Measurements from ENCODE around the gene POGLUT2.

The POGLUT2 gene
- 1.3 to 13.3 (median 5.1) reads per million in 9 experiments for total RNA-seq

GRCh38 chr13:102798581-102799425 is at the start of gene POGLUT2, which contains the start of gene BIVM:
TSS of gene POGLUT2 (minus strand) at chr13:102798976. CDS start at chr13:102798670, 306 bp downstream.
TSS of gene BIVM (plus strand) at chr13:102799119. CDS start at chr13:102807268, 8,149 bp downstream.
- DNase-seq, result peak; percentile 66 to 71 (median 68)
- H3K4me3 Mint-ChIP-seq, result peak within 1 kb of the TSS; percentile 93 to 96
- no peaks in the 10 kb centered on the region for H3K9me3 Mint-ChIP-seq
- H3K4me1 Mint-ChIP-seq (ENCODE audit: low read depth in 2 of 2), result peaks cover 13 to 24% of the 10 kb centered on the region in 2 donors
- H3K36me3 Mint-ChIP-seq (ENCODE audit: insufficient read depth), result peaks cover 8% of the 10 kb centered on the region
- peak within 1 kb of the TSS; percentile 87 to 91 for H3K27ac Mint-ChIP-seq
- peak; percentile 79 for ATAC-seq (replicated peaks)
- H3K27me3 Mint-ChIP-seq, result no peaks in the 10 kb centered on the region

- H3K4me3 Mint-ChIP-seq, result peak overlapping the region; percentile 90 to 97
- H3K27me3 Mint-ChIP-seq, result no peaks in the 10 kb centered on the region
- peak overlapping the region; percentile 94 to 98 for H3K27ac Mint-ChIP-seq
- peaks cover 27 to 42% of the 10 kb centered on the region in 2 donors for H3K4me1 Mint-ChIP-seq (ENCODE audit: low read depth in 2 of 2)
- H3K36me3 Mint-ChIP-seq (ENCODE audit: insufficient read depth), result peaks cover 43% of the 10 kb centered on the region
- no peaks in the 10 kb centered on the region for H3K9me3 Mint-ChIP-seq
- ATAC-seq (replicated peaks) (no peak), DNase-seq (no peak)
Measured at GRCh38 chr13:102847272-102848234, 48.8 kb upstream of the POGLUT2 start.

- ATAC-seq (replicated peaks), result peak; percentile 44
- no peaks in the 10 kb centered on the region for H3K9me3 Mint-ChIP-seq
- H3K4me1 Mint-ChIP-seq (ENCODE audit: low read depth in 2 of 2), result peaks cover 26 to 40% of the 10 kb centered on the region in 2 donors
- peak overlapping the region; percentile 90 to 97 for H3K4me3 Mint-ChIP-seq
- H3K27ac Mint-ChIP-seq, result peak overlapping the region; percentile 94 to 98
- DNase-seq, result peak; percentile 29 to 38 (median 35)
- no peaks in the 10 kb centered on the region for H3K27me3 Mint-ChIP-seq
- H3K36me3 Mint-ChIP-seq (ENCODE audit: insufficient read depth), result peaks cover 36% of the 10 kb centered on the region
Measured at GRCh38 chr13:102846261-102847015, 47.7 kb upstream of the POGLUT2 start.

- DNase-seq, result peak; percentile 97 to 98 (median 97)
- Mint-ChIP-seq H3K36me3 (ENCODE audit: insufficient read depth) (peaks cover 35% of the 10 kb centered on the region), H3K4me1 (ENCODE audit: low read depth in 2 of 2) (peaks cover 26 to 40% of the 10 kb centered on the region in 2 donors), H3K4me3 (peak within 1 kb of the TSS; percentile 90 to 97), H3K9me3 (no peaks in the 10 kb centered on the region), H3K27me3 (no peaks in the 10 kb centered on the region), H3K27ac (peak within 1 kb of the TSS; percentile 94 to 98)
- peak; percentile 78 for ATAC-seq (replicated peaks)
Measured at GRCh38 chr13:102845630-102846260, 47.0 kb upstream of the POGLUT2 start, which contains the start of gene ERCC5. TSS of gene ERCC5 (plus strand) at chr13:102846032. CDS start at chr13:102846267, 235 bp downstream.

DNA sequence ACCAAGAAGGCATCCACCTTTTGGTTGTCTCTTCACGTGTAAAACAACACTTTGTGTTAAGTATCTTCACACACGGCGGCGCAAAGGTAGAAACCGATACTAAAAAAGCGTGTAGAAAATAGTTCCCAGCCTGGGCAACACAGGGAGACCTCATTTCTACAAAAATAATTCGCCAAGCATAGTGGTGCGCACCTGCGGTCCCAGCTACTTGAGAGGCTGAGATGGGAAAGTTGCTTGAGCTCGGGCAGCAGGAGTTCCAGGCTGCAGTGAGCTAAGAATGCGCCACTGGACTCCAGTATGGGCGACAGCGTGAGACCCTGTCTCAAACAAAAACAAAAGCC is 46.5 kb upstream of the POGLUT2 start:
- ATAC-seq (replicated peaks), result peak; percentile 42
- Mint-ChIP-seq H3K9me3 (no peaks in the 10 kb centered on the region), H3K27me3 (no peaks in the 10 kb centered on the region), H3K27ac (peak overlapping the region; percentile 94 to 98), H3K4me1 (ENCODE audit: low read depth in 2 of 2) (peaks cover 22 to 35% of the 10 kb centered on the region in 2 donors), H3K36me3 (ENCODE audit: insufficient read depth) (peaks cover 35% of the 10 kb centered on the region), H3K4me3 (peak overlapping the region; percentile 90 to 97)
- no peak for DNase-seq

DNA sequence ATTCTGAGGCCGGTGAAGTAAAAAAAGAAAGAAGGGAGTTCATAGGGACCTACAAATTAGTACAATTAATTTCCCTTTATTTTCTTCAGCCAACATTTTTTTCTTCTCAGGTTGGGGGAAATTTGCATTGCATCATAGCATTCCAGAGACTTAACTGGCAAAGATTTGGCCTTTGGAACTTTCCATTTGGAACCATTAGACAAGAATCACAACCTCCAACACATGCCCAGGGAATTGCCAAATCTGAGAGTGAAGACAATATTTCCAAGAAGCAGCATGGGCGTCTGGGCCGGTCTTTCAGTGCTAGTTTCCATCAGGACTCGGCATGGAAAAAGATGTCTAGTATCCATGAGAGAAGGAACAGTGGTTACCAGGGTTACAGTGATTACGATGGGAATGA is 40.7 kb upstream of the POGLUT2 start:
- ATAC-seq (replicated peaks) (no peak), DNase-seq (no peak)
- H3K27me3 Mint-ChIP-seq, result no peaks in the 10 kb centered on the region
- H3K36me3 Mint-ChIP-seq (ENCODE audit: insufficient read depth), result peaks cover 7% of the 10 kb centered on the region
- H3K27ac Mint-ChIP-seq, result peak overlapping the region in 1 of 2 donors; percentile 12
- H3K9me3 Mint-ChIP-seq, result no peaks in the 10 kb centered on the region
- H3K4me1 Mint-ChIP-seq (ENCODE audit: low read depth in 2 of 2), result peaks cover 0 to 2% of the 10 kb centered on the region in 2 donors
- H3K4me3 Mint-ChIP-seq, result no peak overlapping the region

DNA sequence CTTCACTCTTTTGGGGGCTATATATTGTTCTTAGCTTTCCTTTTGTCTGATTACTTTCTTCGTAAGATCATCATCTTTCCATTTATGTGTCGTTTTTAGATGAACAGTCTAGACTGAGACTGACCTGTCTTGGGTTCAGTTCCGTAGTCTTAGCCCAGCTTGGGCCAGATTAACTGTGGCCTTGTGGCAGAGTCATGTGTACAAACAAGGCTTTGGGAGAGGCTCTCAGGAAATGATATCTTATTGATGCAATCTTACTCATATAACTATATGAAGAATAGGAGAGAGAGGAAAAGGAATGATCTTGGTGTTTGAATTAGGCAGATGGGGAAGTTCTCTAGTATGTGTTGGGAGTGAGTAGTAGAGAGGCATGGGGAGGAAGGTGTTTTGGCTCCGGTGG is 40.2 kb upstream of the POGLUT2 start:
- no peaks in the 10 kb centered on the region for H3K9me3 Mint-ChIP-seq
- no peaks in the 10 kb centered on the region for H3K4me1 Mint-ChIP-seq (ENCODE audit: low read depth in 2 of 2)
- H3K36me3 Mint-ChIP-seq (ENCODE audit: insufficient read depth), result peaks cover 7% of the 10 kb centered on the region
- no peak overlapping the region for H3K4me3 Mint-ChIP-seq
- DNase-seq (no peak), ATAC-seq (replicated peaks) (no peak)
- no peaks in the 10 kb centered on the region for H3K27me3 Mint-ChIP-seq
- peak overlapping the region in 1 of 2 donors; percentile 12 for H3K27ac Mint-ChIP-seq

DNA sequence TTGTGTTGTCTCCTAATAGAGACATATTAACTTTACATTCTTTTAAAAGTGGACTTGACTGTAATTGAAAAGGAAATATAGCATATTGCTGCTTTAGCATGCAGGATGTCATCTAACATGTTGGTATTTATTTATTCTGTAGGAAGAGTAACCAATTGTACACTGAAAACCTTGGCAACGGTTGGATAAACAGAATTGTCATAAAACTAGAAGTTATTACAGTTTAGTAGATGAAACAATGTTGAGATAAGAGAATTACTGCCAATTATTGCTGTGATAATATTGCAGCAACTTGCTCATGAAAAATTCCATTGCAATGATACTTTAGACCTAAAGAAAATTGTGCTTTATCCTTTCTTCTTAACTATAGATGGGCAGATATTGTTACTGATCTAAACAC is 39.5 kb upstream of the POGLUT2 start:
- DNase-seq, result no peak
- Mint-ChIP-seq H3K27ac (no peak overlapping the region), H3K36me3 (ENCODE audit: insufficient read depth) (peaks cover 7% of the 10 kb centered on the region), H3K4me1 (ENCODE audit: low read depth in 2 of 2) (no peaks in the 10 kb centered on the region), H3K4me3 (no peak overlapping the region), H3K9me3 (no peaks in the 10 kb centered on the region), H3K27me3 (no peaks in the 10 kb centered on the region)
- no peak for ATAC-seq (replicated peaks)

GRCh38 chr13:102836471-102836870 is 37.7 kb upstream of the POGLUT2 start:
- Mint-ChIP-seq H3K4me1 (ENCODE audit: low read depth in 2 of 2) (no peaks in the 10 kb centered on the region), H3K36me3 (ENCODE audit: insufficient read depth) (peaks cover 5% of the 10 kb centered on the region), H3K27me3 (no peaks in the 10 kb centered on the region), H3K27ac (no peak overlapping the region), H3K9me3 (no peaks in the 10 kb centered on the region), H3K4me3 (no peak overlapping the region)
- ATAC-seq (replicated peaks), result no peak
- no peak for DNase-seq

- Mint-ChIP-seq H3K27me3 (no peaks in the 10 kb centered on the region), H3K4me3 (no peak overlapping the region), H3K4me1 (ENCODE audit: low read depth in 2 of 2) (no peaks in the 10 kb centered on the region), H3K36me3 (ENCODE audit: insufficient read depth) (peaks cover 4% of the 10 kb centered on the region), H3K9me3 (no peaks in the 10 kb centered on the region), H3K27ac (no peak overlapping the region)
- ATAC-seq (replicated peaks), result no peak
- DNase-seq, result no peak
Measured at GRCh38 chr13:102830646-102831045, 31.9 kb upstream of the POGLUT2 start.

GRCh38 chr13:102825921-102826706 is 27.3 kb upstream of the POGLUT2 start:
- no peaks in the 10 kb centered on the region for H3K27me3 Mint-ChIP-seq
- no peak for ATAC-seq (replicated peaks)
- no peaks in the 10 kb centered on the region for H3K4me1 Mint-ChIP-seq (ENCODE audit: low read depth in 2 of 2)
- H3K36me3 Mint-ChIP-seq (ENCODE audit: insufficient read depth), result peaks cover 4% of the 10 kb centered on the region
- no peaks in the 10 kb centered on the region for H3K9me3 Mint-ChIP-seq
- DNase-seq, result no peak
- no peak overlapping the region for H3K27ac Mint-ChIP-seq
- H3K4me3 Mint-ChIP-seq, result no peak overlapping the region

DNA sequence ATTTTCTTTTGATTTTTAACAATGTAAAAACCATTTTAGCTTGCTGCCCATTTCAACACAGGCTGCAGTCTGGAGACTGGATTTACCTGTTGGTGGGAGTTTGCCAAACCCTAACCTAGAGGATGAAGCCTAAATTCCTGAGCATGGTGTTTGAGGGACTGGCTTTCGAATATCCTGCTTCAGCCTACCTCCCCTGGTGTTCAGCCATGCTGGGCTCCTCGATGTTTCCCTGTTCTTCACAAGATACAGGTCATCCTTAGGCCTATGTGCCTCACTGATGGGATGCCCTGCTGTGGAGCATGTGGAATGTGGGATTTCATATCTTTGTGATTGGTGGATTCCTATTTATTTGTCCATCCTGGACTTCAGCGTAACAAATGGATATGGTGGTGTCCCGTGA is 26.6 kb upstream of the POGLUT2 start:
- Mint-ChIP-seq H3K4me3 (no peak overlapping the region), H3K9me3 (no peaks in the 10 kb centered on the region), H3K36me3 (ENCODE audit: insufficient read depth) (peaks cover 5% of the 10 kb centered on the region), H3K4me1 (ENCODE audit: low read depth in 2 of 2) (no peaks in the 10 kb centered on the region), H3K27me3 (no peaks in the 10 kb centered on the region), H3K27ac (no peak overlapping the region)
- no peak for DNase-seq
- no peak for ATAC-seq (replicated peaks)

Data from effector memory CD8-positive, alpha-beta T cell (primary cell).